GM18526 (cell line): ENCODE results near the gene HIBADH.

Experiments
- POLR2A ChIP-seq: IDR thresholded peaks from 3 replicates; pipeline ENCODE4 v1.6.1; 2011; ENCODE audit not compliant: insufficient read length; ENCODE audit errors: extremely low read depth

Gene HIBADH

DNA sequence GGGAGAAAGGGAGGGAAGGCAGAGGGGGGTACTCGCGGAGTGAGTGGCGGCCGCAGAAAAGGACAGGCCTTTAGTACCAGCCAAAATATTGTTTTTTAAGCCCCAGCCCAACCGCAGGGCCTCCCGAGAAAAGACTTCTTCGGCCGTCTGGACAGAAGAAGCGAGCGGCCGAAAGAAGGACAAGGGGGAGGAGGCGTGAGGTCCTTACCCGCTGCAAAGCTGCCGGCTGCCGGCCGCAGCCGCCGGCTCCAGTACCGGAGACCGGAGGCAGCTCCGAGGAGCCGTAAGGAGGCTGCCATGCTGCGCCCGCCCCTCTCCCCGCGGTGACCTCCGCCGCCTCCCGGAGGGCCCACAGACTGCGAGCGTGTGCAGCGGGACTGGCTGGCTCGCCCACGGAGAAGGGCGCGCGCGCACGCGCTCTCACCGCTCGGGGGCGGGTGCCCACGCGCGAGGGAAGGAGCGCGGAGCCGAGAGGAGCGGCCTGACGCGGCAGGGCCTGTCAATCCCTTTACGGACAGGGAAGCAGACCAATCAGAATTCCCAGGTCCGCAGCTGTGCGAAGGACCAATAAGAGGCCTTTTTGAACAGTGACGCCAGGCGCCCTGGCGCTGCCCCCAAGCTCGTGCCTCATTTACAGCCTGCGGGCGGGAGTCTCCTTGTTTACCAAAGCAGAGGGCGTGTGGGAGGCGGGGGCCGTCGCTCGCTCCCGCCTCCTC is at the start of gene HIBADH:
Gene HIBADH, minus strand, starts transcription at position 394 of the 716 bp plus-strand sequence. Its CDS starts 95 bp downstream, at position 299.
- peak; percentile 67 for TF ChIP-seq POLR2A

DNA sequence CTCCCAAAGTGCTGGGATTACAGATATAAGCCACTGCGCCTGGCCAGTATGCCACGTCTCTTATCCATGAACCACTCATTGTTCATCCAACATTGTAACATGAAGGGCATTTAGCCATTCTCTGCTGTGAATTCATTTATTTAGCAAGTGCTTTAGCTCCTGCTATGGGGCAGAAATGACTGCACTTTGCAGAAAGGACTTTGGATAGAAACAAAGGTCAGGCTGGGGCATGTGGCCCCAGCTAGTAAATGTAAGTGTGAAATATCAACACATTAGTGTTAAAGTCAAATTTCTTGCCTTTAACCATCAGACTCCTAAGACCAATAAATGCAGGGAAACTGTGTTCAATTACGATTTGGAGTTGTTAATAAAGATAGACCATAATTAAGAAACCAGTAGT is 49.5 kb upstream of the HIBADH start:
- TF ChIP-seq POLR2A = no peak

DNA sequence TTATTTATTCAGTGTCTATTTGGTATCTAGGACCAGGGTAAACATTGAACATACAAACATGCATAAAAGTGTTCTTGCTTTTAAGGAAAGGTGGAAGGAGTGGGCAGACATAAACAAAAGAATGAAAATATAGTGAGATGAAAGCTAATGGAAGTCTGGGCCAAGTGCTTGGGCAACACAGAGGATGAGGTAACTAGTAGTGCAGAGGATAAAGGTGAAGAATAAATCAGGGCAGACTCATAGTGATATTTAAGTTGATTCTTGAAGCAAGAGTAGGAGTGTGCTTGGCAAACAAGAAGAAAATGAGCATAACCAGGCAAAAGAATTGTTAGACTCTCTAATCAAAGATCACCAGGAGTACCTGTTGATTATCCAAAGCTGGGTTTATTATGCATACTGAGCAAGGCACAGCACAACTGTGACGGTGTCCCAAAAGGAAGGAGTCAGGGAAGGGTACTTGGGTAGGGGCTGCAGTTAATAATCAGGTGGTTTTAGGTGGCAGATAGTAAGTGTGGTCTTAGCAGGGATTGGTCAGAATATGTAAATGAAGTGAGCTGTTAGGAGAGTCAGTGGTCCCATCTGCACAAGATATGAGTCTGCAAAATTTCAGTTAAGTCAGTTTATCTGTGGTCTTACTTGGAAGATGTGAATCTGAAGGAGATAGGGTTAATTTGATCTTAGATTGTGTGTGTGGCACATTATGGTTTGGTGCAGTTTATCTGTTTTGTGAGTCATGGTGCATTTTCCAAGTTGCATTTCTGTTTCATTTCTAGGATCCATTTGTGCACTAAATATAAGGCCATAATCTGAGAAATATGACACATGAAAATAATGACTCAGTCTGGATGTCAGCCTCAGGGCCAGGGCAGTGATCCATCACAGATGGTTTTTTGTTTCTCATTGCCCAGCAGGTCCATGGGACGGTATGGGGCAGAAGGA is 46.7 kb upstream of the HIBADH start:
- no peak for TF ChIP-seq POLR2A

DNA sequence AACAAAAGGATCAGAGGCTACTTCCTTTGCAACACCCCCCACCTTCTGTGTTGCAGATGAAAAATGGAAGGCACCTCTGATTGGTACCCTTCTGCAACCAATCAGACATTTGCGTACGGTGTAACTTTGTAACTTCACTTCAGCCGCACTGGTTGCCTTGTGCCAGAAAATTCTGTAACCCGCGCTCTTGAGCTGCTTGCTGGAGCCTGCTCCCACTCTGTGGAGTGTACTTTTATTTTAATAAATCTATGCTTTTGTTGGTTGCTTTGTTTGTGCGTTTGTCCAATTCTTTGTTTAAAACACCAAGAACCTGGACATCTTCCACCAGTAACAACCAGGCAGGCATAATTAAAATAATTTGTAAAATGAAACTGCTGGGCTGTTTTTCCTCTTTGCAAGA is 45.8 kb upstream of the HIBADH start:
- no peak for TF ChIP-seq POLR2A

DNA sequence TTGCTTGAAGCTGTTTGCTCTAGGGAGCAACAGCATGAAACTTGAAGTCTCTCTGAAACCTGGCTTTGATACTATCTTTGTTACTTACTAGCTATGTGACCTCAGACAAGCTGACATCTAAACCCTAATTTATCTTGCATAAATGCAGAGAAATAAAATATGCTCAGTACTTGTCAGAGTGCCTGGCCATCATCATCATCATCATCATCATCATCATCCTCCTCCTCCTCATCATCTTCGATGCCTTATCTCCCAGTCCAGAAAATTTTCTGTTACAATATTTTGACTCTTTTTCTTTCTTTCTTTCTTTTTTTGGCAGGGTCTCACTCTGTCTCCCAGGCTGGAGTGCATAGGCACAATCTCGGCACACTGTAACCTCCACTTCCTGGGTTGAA is 42.5 kb upstream of the HIBADH start:
- no peak for TF ChIP-seq POLR2A

DNA sequence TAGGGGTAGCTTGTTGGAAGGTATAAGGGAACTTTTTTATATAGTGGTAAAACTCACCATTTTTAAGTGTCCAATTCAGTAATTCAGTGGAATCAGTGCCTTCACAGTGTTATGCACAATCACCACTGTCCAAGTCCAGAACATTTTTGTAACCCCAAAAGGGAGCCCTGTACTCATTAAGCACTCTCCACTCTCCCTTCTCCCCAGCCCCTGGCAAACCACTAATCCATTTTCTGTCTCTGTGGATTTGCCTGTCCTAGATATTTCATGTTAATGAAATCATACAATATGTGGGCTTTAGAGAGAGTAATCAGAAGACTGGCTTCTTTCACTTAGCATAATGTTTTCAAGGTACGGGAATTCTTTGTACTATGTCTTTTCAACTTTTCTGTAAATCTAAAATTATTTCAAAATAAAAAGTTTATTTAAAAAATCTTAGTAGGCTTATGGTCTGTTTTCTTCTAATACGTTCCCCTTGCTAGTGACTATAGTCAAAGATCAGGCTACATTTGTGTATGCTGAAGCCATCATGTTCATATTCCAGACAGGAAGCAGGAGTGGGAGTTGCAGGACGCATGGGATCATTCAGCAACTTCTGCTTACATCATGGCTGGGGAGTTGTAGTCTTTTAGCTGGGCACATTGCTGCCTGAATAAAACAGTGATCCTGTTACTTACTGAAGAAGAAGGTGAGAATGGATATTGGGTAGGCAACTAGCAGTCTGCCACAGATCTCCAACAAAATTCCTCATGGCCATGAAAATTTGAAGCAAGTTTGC is 41.9 kb upstream of the HIBADH start:
- no peak for TF ChIP-seq POLR2A

DNA sequence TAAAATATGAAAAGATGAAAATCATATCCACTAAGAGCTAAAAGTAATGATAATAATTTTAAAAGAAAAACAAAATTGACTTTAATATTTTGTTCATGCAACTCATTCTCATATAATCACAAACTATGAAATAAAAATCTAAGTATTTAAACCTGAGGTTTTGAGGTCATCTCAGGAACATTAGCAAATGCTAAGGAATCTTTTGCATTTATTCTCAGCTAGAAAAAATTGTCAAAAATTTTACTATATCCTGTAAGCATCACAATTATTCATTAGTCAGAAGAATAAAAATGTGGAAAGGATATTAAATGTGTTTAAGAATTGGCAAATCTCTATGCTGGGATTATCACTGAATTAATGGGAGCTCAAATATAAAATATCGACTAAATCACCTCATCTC is 40.5 kb upstream of the HIBADH start:
- no peak for TF ChIP-seq POLR2A

DNA sequence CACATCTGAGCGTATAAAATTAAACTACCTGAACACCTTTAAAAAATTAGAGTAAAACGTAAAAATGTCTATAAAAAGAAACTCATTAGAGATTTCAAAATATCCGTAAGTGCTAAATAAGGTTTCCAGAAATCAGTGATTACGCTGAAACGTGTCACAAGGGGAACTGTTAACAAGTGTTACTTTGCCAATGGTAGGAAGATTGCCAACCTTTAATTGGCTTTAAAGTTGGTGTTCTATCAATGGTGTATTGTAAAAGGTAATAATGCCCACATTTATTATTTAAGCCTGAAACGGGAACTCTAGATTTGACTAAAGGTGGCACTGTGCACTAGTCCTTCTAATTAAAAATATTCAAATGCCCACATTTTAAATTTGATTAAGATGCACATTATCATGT is 37.8 kb upstream of the HIBADH start:
- no peak for TF ChIP-seq POLR2A

DNA sequence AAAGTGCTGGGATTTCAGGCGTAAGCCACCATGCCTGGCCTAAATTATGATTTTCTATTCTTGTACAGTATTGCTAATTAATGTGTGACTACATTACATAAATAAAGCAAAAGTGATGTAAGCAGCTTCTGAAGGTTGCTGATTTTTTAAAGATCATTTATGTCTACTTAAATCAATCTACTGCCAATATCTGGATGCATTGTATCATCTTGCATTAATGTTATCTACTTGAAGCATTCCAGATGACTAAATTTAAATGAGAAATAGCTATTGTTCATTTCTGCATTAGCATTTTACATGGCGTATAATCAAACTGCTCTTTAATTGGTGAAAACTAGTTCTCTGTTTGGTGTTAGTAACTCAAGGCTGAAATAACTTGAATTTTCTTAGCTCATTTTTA is 37.1 kb upstream of the HIBADH start:
- TF ChIP-seq POLR2A = no peak

DNA sequence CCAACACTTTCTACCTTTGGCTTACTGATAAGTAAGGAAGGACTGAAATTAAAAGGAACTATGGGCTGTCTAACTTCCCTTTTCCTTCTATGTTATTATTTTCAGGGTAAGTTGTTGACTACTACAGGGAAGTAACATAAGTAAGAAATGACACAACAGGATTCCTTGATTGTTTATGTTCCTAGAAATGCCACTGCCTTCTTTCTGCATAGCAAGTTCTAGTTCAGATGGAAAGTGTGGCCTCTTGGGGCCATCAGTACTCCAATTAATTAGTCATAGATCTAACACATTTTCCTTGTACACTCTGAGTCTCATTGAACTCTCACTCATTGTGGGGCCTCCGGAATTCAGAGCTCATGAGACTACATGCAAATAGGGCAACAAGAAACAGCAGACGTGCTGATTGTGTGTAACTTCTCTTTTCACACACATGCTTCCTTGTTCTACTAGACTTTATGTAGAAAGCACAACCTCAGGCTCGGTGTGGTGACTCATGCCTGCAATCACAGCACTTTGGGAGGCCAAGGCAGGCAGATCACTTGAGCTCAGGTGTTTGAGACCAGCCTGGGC is 35.3 kb upstream of the HIBADH start:
- TF ChIP-seq POLR2A = no peak

DNA sequence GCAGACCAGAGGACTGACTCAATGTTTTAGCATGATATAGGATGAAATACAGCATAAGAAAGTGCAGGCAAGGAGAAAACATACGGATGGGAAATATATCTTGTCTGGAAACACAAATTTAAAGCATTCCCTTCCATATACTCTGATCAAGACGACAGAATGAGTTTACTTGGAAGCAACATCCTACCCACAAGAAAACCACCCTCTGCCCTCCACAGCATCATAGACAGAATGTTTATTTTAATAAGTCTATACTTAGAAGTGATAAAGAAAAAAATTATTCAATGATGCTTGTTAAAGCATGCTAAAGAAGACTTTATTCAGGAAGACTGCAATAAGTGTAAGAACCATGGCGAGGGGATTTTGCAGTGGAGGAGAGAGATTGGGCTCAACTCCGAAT is 32.4 kb upstream of the HIBADH start:
- no peak for TF ChIP-seq POLR2A

DNA sequence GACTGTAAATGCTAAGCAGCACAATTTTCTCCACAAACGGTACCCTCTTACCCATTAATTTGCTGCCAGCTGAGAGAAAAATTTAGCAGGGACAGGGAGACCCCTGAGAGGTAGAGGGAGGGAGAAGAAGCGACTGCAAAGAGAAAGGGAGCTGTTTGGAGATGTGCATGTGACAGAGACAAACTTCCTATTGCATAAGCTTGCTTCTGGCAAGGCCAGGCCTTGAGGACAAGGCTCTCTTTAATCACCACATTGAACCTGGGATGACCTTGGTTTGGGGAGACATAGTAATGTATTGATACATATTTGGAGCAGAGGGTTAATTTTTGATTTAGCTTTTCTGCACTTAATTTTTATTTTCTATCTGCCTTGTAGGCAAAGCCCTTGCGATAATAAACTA is 31.1 kb upstream of the HIBADH start:
- no peak for TF ChIP-seq POLR2A

DNA sequence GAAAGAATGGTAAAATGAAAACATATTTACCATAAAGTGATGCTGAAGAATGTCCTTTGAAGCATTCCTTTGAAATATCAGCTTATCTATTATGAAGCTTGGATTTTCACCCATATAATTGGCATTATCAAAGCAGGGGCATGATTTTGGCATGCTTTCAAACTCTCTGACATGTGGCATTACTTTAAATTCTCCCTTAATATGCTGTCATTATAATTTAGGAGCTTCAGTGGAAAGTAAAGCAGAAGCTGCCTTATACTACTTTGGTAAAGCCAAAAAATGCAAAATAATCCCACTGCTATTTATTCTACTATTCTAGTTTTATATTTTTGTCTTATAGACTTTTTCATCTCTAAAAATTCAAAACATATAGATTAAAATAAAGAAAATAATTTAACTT is 28.0 kb upstream of the HIBADH start:
- TF ChIP-seq POLR2A = no peak

DNA sequence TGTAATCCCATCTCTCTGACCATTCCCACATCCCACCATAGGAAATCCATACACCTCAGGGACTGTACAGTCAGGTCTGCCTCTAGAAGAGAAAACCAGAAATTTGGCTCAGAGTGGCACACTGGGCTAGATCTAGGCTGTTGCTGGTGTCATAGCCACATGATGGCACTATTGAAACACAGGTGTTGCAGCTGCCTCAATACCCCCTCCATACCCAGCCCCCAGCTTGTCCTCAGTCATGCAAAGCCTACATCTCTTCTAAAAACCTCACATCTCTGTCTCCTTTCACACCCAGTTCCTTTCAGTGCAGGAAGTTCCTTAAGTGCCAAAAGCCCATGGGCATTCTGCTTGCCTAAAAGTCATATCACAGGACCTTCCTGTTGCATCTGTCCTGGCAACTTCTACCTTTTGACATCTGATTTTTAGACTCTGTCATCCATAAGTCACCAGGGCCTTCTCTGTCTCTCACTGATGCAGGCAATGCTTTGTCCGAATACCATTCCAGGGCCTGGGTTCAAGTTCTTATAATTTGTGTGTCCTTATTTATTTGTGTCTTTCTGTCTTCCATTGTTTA is 27.0 kb upstream of the HIBADH start:
- no peak for TF ChIP-seq POLR2A

DNA sequence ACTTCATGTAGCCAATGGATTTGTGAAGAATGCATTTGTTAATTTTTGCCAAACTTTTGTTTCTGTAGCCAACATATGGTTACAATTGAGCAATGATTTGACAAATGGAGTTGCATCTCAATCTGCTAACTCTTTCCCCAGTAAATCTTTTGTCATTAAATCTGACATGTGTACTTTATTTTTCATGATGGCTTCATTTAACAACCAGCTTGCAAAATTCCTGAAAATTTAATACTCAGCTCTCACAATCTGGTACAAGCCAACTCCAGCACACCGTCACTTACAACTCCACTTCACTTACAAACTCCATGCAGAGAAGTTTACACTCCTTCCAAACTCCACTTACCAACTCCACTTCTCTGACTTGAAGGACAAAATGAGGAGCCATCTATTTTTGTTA is 26.5 kb upstream of the HIBADH start:
- no peak for TF ChIP-seq POLR2A
